HG02610 (cell line): ENCODE data around the gene CHMP3.

Source experiments
- ATAC-seq: cut with Tn5 transposase; IDR thresholded peaks from one replicate; pipeline ENCODE4 v1.9.1; 2021; ENCODE audit warnings: mild to moderate bottlenecking, moderate library complexity; ENCODE audit not compliant: unreplicated experiment

Gene CHMP3

DNA sequence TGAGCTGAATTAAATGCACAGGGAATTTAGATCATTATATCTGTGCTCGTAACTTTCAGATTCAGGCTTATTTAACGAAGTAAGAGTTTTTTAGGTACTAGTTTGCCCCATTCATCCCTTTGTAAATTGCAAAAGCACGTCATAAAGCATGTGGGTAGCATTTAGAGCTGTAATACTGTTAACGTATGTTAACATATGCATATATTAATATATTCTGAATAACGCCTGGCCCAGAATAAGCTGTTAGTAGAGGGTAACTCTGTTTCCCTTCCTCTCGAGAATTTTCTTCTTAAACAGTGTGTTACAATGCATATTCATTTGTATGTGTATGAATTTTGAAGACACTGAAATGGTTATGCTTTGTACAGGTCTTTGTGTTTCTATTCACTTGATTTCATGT is 91.6 kb downstream of the CHMP3 start:
- ATAC-seq, result no peak

GRCh38 chr2:86470890-86471289 is 92.4 kb downstream of the CHMP3 start:
- no peak for ATAC-seq

GRCh38 chr2:86468162-86469033 is 94.8 kb downstream of the CHMP3 start:
- ATAC-seq, result no peak

DNA sequence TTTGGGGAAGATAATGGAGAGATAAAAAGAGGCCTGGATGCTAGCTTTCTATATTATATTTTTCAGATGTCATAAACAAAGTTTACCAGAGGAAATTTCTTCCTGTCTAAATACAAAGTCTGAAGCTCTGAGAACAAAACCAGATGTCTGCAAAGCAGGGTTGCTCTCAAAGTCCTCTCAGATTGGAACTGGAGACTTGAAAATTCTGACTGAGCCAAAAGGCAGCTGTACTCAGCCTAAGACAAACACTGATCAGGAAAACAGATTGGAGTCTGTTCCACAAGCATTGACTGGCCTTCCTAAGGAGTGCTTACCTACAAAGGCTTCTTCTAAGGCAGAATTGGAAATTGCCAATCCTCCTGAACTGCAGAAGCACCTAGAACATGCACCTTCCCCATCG is 96.9 kb downstream of the CHMP3 start:
- no peak for ATAC-seq

- ATAC-seq, result no peak
Measured at GRCh38 chr2:86464652-86465051, 98.6 kb downstream of the CHMP3 start.

DNA sequence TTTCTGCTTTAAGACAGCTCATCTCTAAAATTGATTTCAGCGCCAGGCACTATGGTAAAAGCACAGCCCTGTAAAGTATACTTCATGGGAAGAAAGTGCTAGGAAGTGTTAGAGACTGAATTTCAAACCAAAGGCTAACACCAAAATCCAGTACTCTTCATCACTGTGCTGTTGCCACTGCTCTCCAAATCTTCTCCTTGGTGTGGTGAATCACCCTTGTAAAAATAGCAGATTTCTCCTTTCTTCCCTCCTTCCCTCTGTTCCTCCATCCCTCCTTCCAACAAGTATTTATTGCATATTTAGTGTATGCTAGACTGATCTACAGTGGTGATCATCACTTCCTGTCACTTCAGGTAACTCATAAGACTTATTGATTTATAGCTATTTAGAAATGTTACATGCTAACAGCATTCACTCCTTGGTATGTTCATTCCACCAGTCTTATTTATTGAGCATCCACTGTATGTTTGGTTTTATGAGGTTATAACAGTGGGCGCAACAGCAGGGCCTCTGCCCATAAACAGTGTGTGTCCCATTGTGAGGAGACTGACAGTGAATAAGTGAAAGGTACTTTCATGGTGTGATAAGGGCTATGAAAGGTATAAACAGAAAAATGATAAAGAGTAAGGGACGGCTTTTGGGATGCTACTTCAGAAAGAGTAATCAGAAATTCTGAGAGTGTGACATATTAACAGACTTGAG is 102.0 kb downstream of the CHMP3 start:
- ATAC-seq, result no peak

DNA sequence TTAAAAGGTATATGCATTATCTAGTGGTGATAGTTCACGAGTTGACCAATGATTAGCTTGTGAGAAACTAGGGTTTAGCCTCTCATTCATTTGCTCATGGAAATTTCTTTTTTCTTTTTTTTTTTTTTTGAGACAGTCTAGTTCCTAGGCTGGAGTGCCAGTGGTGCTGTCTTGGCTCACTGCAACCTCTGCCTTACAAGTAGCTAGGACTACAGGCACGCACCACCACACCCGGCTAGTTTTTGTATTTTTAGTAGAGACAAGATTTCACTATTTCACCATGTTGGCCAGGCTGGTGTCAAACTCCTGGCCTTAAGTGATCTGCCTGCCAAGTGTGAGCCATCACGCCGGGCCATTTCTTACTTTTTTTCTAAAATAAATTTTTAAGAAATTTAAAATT is 108.1 kb downstream of the CHMP3 start:
- ATAC-seq, result no peak

DNA sequence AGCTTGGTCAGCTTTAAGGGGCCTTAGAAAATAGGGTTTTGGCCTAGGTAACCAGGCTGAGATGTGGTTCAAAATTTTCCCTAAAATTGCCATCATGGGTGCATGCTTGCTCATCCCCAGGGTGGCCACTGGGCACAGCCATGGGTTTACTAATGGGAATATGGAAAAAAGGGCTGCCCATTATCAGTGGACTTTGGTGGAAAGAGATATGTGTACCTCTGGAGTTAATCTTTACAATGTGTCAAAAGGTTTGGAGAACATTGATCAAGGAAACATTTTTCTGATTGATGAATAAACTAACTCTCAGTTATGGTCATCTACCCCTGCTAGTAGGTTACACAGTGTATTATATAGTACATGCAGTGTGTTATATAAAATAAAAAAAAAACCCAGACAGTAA is 109.0 kb downstream of the CHMP3 start:
- ATAC-seq, result no peak

DNA sequence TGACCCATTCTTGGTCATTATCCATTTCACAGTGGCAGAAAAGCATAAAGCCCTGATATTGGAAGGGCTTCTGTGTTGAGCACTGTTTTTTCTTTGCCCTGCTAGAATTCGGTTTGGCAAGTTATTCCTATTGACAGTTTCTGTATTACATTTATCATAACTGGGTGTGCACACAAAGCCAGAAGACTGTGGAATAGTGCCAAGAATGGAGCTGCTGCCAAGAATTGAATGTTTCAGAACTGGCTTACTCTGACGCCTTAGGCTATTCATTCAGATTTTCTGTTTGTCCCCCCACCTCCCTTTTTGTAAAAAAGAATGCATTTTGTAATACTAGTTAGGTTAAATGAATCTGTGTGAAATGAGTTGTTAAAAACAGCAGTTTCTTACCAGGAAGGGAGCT is 109.4 kb downstream of the CHMP3 start:
- no peak for ATAC-seq
